ENCODE data around the gene SERINC5. TPM values are rescaled to one million over a fixed set of nuclear protein-coding genes. Genes with fewer than 3 reads are reported as not detected.
"Not testable (repeated sequence)": the region's sequence is repeated elsewhere in the genome, so short reads cannot be mapped to it uniquely, and the experiment has no call there.

Gene SERINC5
- total RNA-seq, 1 donor from 2014 or later = 12.9 TPM

GRCh38 chr5:80092486-80093107 lies 163.3 kb downstream of the SERINC5 start:
- Histone ChIP-seq H3K36me3 (ENCODE audit: control insufficient read depth, insufficient read depth, low read length) (no peaks in the 10 kb centered on the region), H3K4me3 (ENCODE audit: low read depth, low read length) (no peak overlapping the region), H3K27me3 (ENCODE audit: control insufficient read depth, insufficient read depth, low read length) (no peaks in the 10 kb centered on the region)
- DNase-seq (ENCODE audit: low read depth) = no peak
- no peak for TF ChIP-seq CTCF (IDR thresholded peaks at IDR 0.05; ENCODE audit: insufficient read depth, low read length, poor library complexity, severe bottlenecking)

- TF ChIP-seq CTCF (IDR thresholded peaks at IDR 0.05; ENCODE audit: insufficient read depth, low read length, poor library complexity, severe bottlenecking) = peak; percentile 47
- H3K4me3 ChIP-seq (ENCODE audit: low read depth, low read length); DNase-seq (ENCODE audit: low read depth); H3K36me3 ChIP-seq (ENCODE audit: control insufficient read depth, insufficient read depth, low read length); H3K27me3 ChIP-seq (ENCODE audit: control insufficient read depth, insufficient read depth, low read length): not testable (repeated sequence)
These were observed 164.1 kb downstream of the SERINC5 start for GRCh38 chr5:80091792-80092192.

GRCh38 chr5:80090884-80091166 lies 165.0 kb downstream of the SERINC5 start:
- H3K36me3 ChIP-seq (ENCODE audit: control insufficient read depth, insufficient read depth, low read length) = no peaks in the 10 kb centered on the region
- DNase-seq (ENCODE audit: low read depth) = no peak
- no peaks in the 10 kb centered on the region for H3K27me3 ChIP-seq (ENCODE audit: control insufficient read depth, insufficient read depth, low read length)
- H3K4me3 ChIP-seq (ENCODE audit: low read depth, low read length) = no peak overlapping the region
- no peak for TF ChIP-seq CTCF (IDR thresholded peaks at IDR 0.05; ENCODE audit: insufficient read depth, low read length, poor library complexity, severe bottlenecking)

- Histone ChIP-seq H3K36me3 (ENCODE audit: control insufficient read depth, insufficient read depth, low read length) (no peaks in the 10 kb centered on the region), H3K27me3 (ENCODE audit: control insufficient read depth, insufficient read depth, low read length) (no peaks in the 10 kb centered on the region), H3K4me3 (ENCODE audit: low read depth, low read length) (no peak overlapping the region)
- no peak for DNase-seq (ENCODE audit: low read depth)
- peak; percentile 54 for TF ChIP-seq CTCF (IDR thresholded peaks at IDR 0.05; ENCODE audit: insufficient read depth, low read length, poor library complexity, severe bottlenecking)
These were observed 172.6 kb downstream of the SERINC5 start for GRCh38 chr5:80083101-80083890.

- Histone ChIP-seq H3K36me3 (ENCODE audit: control insufficient read depth, insufficient read depth, low read length) (no peaks in the 10 kb centered on the region), H3K27me3 (ENCODE audit: control insufficient read depth, insufficient read depth, low read length) (no peaks in the 10 kb centered on the region), H3K4me3 (ENCODE audit: low read depth, low read length) (no peak overlapping the region)
- no peak for DNase-seq (ENCODE audit: low read depth)
- TF ChIP-seq CTCF (IDR thresholded peaks at IDR 0.05; ENCODE audit: insufficient read depth, low read length, poor library complexity, severe bottlenecking) = peak; percentile 85
These were observed 173.1 kb downstream of the SERINC5 start for GRCh38 chr5:80082731-80083100.

- H3K4me3 ChIP-seq (ENCODE audit: low read depth, low read length) = no peak overlapping the region
- no peak for DNase-seq (ENCODE audit: low read depth)
These were observed 173.6 kb downstream of the SERINC5 start for GRCh38 chr5:80082281-80082680.

More at GRCh38 chr5:80082281-80082680, 173.6 kb downstream of the SERINC5 start:
- no peak for TF ChIP-seq CTCF (IDR thresholded peaks at IDR 0.05; ENCODE audit: insufficient read depth, low read length, poor library complexity, severe bottlenecking)
- H3K36me3 ChIP-seq (ENCODE audit: control insufficient read depth, insufficient read depth, low read length) = no peaks in the 10 kb centered on the region
- H3K27me3 ChIP-seq (ENCODE audit: control insufficient read depth, insufficient read depth, low read length) = no peaks in the 10 kb centered on the region

Data from kidney epithelial cell (primary cell).